Osteocyte (in vitro differentiated cells): ENCODE measurements around the gene BTBD17. TPM values are rescaled to one million over a fixed set of nuclear protein-coding genes. Genes with fewer than 3 reads are reported as not detected.

Experiments used
- DNase-seq: peaks from one replicate; pipeline ENCODE4 v3.0.0; 2021; ENCODE audit warnings: mixed read lengths; ENCODE audit not compliant: unreplicated experiment; ENCODE audit errors: extremely low spot score
- H3K27ac Mint-ChIP-seq: one replicate; pipeline ENCODE4 v1.8.0; 2021; ENCODE audit warnings: mild to moderate bottlenecking, mixed read lengths; ENCODE audit not compliant: unreplicated experiment
- H3K27me3 Mint-ChIP-seq: one replicate; pipeline ENCODE4 v1.8.0; 2021; ENCODE audit warnings: mixed read lengths; ENCODE audit not compliant: unreplicated experiment
- H3K36me3 Mint-ChIP-seq: one replicate; pipeline ENCODE4 v1.8.0; 2021; ENCODE audit warnings: mixed read lengths; ENCODE audit not compliant: unreplicated experiment
- H3K4me1 Mint-ChIP-seq: one replicate; pipeline ENCODE4 v1.8.0; 2021; ENCODE audit warnings: mixed read lengths; ENCODE audit not compliant: unreplicated experiment
- H3K4me3 Mint-ChIP-seq: one replicate; pipeline ENCODE4 v1.8.0; 2021; ENCODE audit warnings: mild to moderate bottlenecking, moderate library complexity, mixed read lengths; ENCODE audit not compliant: unreplicated experiment
- H3K9me3 Mint-ChIP-seq: one replicate; pipeline ENCODE4 v1.8.0; 2021; ENCODE audit warnings: mixed read lengths; ENCODE audit not compliant: unreplicated experiment
- total RNA-seq: library from RNA; stranded (reverse); gene quantifications from 2 replicates; pipeline ENCODE4 v1.2.1, GENCODE V29; 2021
- TF ChIP-seq, protein P1 (sequence below): fragments of 200-600 bp; sonication (generic); IDR thresholded peaks from 2 replicates; pipeline ENCODE4 v1.5.0; 2021; ENCODE audit warnings: antibody characterized with exemption, mild to moderate bottlenecking, moderate library complexity

Gene BTBD17
- total RNA-seq, 1 donor from 2014 or later, result not detected

GRCh38 chr17:74340470-74341023, 21.1 kb downstream of the BTBD17 start:
- no peaks in the 10 kb centered on the region for H3K9me3 Mint-ChIP-seq
- no peak overlapping the region for H3K27ac Mint-ChIP-seq
- H3K27me3 Mint-ChIP-seq, result peaks cover 11% of the 10 kb centered on the region
- no peaks in the 10 kb centered on the region for H3K36me3 Mint-ChIP-seq
- DNase-seq, result no peak
- H3K4me1 Mint-ChIP-seq, result no peaks in the 10 kb centered on the region
- no peak overlapping the region for H3K4me3 Mint-ChIP-seq
- TF ChIP-seq, protein P1, sequence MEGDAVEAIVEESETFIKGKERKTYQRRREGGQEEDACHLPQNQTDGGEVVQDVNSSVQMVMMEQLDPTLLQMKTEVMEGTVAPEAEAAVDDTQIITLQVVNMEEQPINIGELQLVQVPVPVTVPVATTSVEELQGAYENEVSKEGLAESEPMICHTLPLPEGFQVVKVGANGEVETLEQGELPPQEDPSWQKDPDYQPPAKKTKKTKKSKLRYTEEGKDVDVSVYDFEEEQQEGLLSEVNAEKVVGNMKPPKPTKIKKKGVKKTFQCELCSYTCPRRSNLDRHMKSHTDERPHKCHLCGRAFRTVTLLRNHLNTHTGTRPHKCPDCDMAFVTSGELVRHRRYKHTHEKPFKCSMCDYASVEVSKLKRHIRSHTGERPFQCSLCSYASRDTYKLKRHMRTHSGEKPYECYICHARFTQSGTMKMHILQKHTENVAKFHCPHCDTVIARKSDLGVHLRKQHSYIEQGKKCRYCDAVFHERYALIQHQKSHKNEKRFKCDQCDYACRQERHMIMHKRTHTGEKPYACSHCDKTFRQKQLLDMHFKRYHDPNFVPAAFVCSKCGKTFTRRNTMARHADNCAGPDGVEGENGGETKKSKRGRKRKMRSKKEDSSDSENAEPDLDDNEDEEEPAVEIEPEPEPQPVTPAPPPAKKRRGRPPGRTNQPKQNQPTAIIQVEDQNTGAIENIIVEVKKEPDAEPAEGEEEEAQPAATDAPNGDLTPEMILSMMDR, result no peak

- Mint-ChIP-seq H3K4me3 (no peak overlapping the region), H3K36me3 (no peaks in the 10 kb centered on the region), H3K9me3 (no peaks in the 10 kb centered on the region), H3K27ac (no peak overlapping the region), H3K4me1 (no peaks in the 10 kb centered on the region), H3K27me3 (peaks cover 11% of the 10 kb centered on the region)
- TF ChIP-seq, protein P1, result no peak
- no peak for DNase-seq
Measured at GRCh38 chr17:74339537-74340195, 22.0 kb downstream of the BTBD17 start.

DNA sequence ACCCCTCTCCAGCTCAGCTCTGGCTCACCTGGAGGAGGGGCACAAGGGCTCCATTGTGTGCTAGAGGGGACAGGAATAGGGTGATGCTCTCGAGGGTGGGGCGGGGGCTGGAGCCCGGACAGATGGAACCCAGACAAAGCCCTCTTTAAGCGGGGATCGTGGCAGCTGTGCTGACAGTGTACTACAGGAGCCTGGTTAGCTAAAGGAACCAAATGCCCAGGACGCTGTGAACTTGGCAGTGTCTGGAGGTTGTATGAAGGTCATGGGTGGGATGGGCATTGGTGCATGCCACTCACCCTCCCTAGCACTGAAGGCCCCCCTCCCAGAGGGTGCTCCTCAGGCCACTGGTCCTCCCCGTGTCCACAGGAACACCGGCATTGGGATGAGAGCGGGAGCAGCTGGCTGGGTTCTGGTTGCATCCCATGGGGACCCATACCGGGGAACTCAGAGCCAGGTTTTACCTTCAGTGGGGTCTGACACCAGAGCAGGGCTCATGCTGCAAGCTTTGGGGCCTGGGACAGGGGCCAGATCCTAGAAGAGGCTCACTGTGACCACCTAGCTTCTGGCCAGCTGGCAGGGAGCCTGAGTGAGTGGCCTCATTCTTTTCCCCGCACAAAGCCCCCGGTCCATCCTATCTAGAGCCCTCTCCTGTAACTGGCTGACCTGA, 23.7 kb downstream of the BTBD17 start:
- no peaks in the 10 kb centered on the region for H3K9me3 Mint-ChIP-seq
- no peaks in the 10 kb centered on the region for H3K36me3 Mint-ChIP-seq
- DNase-seq, result no peak
- peaks cover 11% of the 10 kb centered on the region for H3K27me3 Mint-ChIP-seq
- H3K4me3 Mint-ChIP-seq, result no peak overlapping the region
- no peaks in the 10 kb centered on the region for H3K4me1 Mint-ChIP-seq
- TF ChIP-seq, protein P1, result no peak
- H3K27ac Mint-ChIP-seq, result no peak overlapping the region

DNA sequence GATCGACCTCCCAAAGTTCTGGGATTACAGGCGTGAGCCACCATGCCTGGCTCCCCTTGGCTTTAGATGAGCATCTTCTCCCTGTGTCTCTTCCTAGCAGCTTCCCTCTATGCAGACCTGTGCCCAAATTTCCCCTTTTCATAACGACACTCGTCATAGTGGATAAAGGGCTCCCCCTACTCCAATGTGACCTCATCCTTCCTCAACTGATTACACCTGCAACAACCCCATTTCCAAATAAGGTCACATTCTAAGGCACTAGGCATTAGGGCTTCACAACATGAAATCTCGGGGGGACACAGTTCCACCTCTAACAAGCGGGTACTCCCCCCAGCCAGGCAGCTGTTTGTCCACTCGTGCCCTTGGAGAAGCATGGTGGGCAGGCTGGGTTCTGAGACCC, 25.4 kb downstream of the BTBD17 start:
- Mint-ChIP-seq H3K9me3 (no peaks in the 10 kb centered on the region), H3K27me3 (peaks cover 11% of the 10 kb centered on the region), H3K36me3 (no peaks in the 10 kb centered on the region), H3K4me1 (no peaks in the 10 kb centered on the region), H3K4me3 (no peak overlapping the region), H3K27ac (no peak overlapping the region)
- TF ChIP-seq, protein P1, result no peak
- DNase-seq, result no peak

DNA sequence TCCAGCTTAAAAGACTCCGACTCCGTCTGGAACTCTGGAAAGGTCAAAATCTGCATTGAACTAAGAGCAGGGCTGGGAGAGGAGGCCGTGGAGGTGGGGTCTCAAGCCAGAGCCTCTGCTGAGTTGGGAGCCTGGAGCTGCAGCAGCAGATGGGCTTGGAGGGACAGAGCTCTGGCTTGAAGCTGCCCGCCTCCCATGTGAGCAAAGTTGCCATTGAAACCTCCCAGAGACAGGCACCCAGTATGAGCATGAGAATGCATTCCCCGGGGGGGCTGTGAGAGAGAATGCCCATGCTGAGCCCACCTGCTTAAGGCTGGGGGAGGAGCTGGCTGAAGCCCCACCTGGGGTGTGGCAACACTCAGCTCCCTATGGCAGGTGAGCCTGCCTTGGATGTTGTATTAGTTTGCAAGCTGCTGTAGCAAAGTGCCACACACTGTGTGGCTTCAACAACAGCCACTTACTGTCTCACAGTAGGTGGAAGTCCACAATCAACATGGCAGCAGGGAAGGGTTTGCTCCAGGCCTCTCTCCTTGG, 26.1 kb downstream of the BTBD17 start:
- H3K4me3 Mint-ChIP-seq, result no peak overlapping the region
- no peak overlapping the region for H3K27ac Mint-ChIP-seq
- H3K9me3 Mint-ChIP-seq, result no peaks in the 10 kb centered on the region
- no peaks in the 10 kb centered on the region for H3K4me1 Mint-ChIP-seq
- H3K27me3 Mint-ChIP-seq, result peaks cover 19% of the 10 kb centered on the region
- H3K36me3 Mint-ChIP-seq, result no peaks in the 10 kb centered on the region
- no peak for DNase-seq
- TF ChIP-seq, protein P1, result no peak
